Panc1 (cell line): ENCODE results near the gene GALNTL6. TPM values are rescaled to one million over a fixed set of nuclear protein-coding genes. Genes with fewer than 3 reads are reported as not detected.

Experiments used
- ATAC-seq: fragments of 200-7000 bp; cut with Tn5 transposase; 2 replicates; pipeline ENCODE4 v1.9.1; 2020; ENCODE audit warnings: mild to moderate bottlenecking, moderate library complexity
- BruUV-seq: library from RNA; stranded (reverse); fragments of 400-500 nt; replicated peaks from 2 replicates; lab custom pipeline; 2021; lab: Mats Ljungman, UMichigan
- CTCF ChIA-PET: fragments of 300-600 bp; sonication (Branson Sonifier 250); formaldehyde crosslinking; loops from one replicate; lab custom pipeline; 2022; ENCODE audit warnings: antibody characterized with exemption; lab: Charles Lee
- POLR2A ChIA-PET: fragments of 300-600 bp; sonication (Branson Sonifier 250); formaldehyde crosslinking; loops from one replicate; lab custom pipeline; 2022; ENCODE audit warnings: antibody characterized with exemption; lab: Charles Lee
- DNase-seq: peaks from one replicate; pipeline ENCODE4 v3.0.0-alpha.2; 2010; ENCODE audit warnings: low read depth, low spot score
- H3K27ac ChIP-seq: 2 replicates; pipeline ENCODE4 v1.5.1; 2011; ENCODE audit warnings: mild to moderate bottlenecking, low read length, inconsistent platforms
- H3K27me3 ChIP-seq: fragments of 200-500 bp; sonication (Bioruptor generic); 2 replicates; pipeline ENCODE4 v1.6.0; 2014; ENCODE audit warnings: low read length, inconsistent platforms; ENCODE audit not compliant: control insufficient read depth, insufficient read depth
- H3K36me3 ChIP-seq: fragments of 200-500 bp; sonication (Bioruptor generic); 2 replicates; pipeline ENCODE4 v1.5.1; 2014; ENCODE audit warnings: inconsistent platforms, mild to moderate bottlenecking, low read length, moderate library complexity; ENCODE audit not compliant: control insufficient read depth, insufficient read depth
- H3K4me1 ChIP-seq: 2 replicates; pipeline ENCODE4 v1.5.1; 2011; ENCODE audit warnings: inconsistent platforms, mild to moderate bottlenecking, low read length, moderate library complexity; ENCODE audit not compliant: control insufficient read depth, insufficient read depth
- H3K4me3 ChIP-seq, 2 experiments: 2 replicates each; pipeline ENCODE4 v1.5.1; 2011 to 2012; ENCODE audit warnings: low read depth in 2 of 2, low read length in 2 of 2, mild to moderate bottlenecking in 2 of 2, inconsistent platforms in 1 of 2, moderate library complexity in 1 of 2
- H3K9me3 ChIP-seq: fragments of 200-500 bp; sonication (Bioruptor generic); 2 replicates; pipeline ENCODE4 v1.5.1; 2014; ENCODE audit warnings: low read depth, mild to moderate bottlenecking, inconsistent platforms, low read length, moderate library complexity; ENCODE audit not compliant: control insufficient read depth, insufficient read depth
- SIN3A ChIP-seq: IDR thresholded peaks from 2 replicates; pipeline ENCODE4 v1.6.1; 2012; ENCODE audit warnings: low read depth, mild to moderate bottlenecking, low read length, moderate library complexity, borderline replicate concordance; ENCODE audit not compliant: insufficient read depth
- TCF7L2 ChIP-seq: IDR thresholded peaks from 2 replicates; pipeline ENCODE4 v1.6.1; 2011; ENCODE audit warnings: mild to moderate bottlenecking, low read depth, low read length, inconsistent platforms
- in situ Hi-C: cut with HindIII; loops from 2 replicates; pipeline ENCODE4 v1.10.0; 2016; ENCODE audit warnings: low sequenced_read_pairs, low pct_unique_long_range_greater_than_20kb
- intact Hi-C: fragments of 100-400 bp; cut with micrococcal nuclease; formaldehyde crosslinking; loops from one replicate; pipeline ENCODE4 v1.10.0; 2022; ENCODE audit not compliant: unreplicated experiment
- total RNA-seq: library from RNA; stranded (reverse); gene quantifications from one replicate; pipeline ENCODE4 v1.2.1, GENCODE V29; 2021; ENCODE audit not compliant: unreplicated experiment
- TF ChIP-seq, protein P1 (sequence below): fragments of 450-650 bp; IDR thresholded peaks from 2 replicates; pipeline ENCODE4 v1.5.1; 2017; ENCODE audit warnings: mild to moderate bottlenecking
- TF ChIP-seq, protein P2 (sequence below), 2 experiments: IDR thresholded peaks; 2 replicates each; pipeline ENCODE4 v1.6.1; 2011 to 2012; ENCODE audit warnings: low read depth in 2 of 2, control low read depth in 1 of 2, low read length in 1 of 2, mild to moderate bottlenecking in 1 of 2, moderate library complexity in 1 of 2; ENCODE audit not compliant: insufficient read depth in 1 of 2

The GALNTL6 gene
- total RNA-seq, 1 experiment from 2014 or later, result not detected

DNA sequence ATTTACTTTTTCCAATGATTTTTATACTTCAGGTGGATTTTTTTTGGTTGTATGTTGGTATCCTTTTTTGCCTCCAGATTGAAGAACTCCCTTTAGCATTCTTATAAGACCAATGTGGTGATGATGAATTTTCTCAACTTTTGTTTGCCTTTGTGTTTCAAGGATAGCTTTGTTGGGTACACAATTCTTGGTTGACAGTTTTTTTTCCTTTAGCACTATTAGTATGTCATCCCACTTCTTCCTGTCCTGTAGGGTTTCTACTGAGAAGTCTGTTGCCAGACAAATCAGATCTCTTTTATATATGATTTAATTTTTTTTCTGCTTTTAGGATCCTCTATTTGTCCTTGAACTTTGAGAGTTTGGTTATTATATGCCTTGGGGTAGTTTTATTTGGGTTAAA lies 892.4 kb downstream of the GALNTL6 start:
- DNase-seq (no peak), ATAC-seq (no peak)
- H3K36me3 ChIP-seq, result no peaks in the 10 kb centered on the region
- CTCF ChIA-PET, result no interaction called here
- H3K27me3 ChIP-seq, result no peaks in the 10 kb centered on the region
- TF ChIP-seq SIN3A (no peak), TCF7L2 (no peak)
- TF ChIP-seq, protein P1, sequence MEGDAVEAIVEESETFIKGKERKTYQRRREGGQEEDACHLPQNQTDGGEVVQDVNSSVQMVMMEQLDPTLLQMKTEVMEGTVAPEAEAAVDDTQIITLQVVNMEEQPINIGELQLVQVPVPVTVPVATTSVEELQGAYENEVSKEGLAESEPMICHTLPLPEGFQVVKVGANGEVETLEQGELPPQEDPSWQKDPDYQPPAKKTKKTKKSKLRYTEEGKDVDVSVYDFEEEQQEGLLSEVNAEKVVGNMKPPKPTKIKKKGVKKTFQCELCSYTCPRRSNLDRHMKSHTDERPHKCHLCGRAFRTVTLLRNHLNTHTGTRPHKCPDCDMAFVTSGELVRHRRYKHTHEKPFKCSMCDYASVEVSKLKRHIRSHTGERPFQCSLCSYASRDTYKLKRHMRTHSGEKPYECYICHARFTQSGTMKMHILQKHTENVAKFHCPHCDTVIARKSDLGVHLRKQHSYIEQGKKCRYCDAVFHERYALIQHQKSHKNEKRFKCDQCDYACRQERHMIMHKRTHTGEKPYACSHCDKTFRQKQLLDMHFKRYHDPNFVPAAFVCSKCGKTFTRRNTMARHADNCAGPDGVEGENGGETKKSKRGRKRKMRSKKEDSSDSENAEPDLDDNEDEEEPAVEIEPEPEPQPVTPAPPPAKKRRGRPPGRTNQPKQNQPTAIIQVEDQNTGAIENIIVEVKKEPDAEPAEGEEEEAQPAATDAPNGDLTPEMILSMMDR, result no peak
- TF ChIP-seq, protein P2, sequence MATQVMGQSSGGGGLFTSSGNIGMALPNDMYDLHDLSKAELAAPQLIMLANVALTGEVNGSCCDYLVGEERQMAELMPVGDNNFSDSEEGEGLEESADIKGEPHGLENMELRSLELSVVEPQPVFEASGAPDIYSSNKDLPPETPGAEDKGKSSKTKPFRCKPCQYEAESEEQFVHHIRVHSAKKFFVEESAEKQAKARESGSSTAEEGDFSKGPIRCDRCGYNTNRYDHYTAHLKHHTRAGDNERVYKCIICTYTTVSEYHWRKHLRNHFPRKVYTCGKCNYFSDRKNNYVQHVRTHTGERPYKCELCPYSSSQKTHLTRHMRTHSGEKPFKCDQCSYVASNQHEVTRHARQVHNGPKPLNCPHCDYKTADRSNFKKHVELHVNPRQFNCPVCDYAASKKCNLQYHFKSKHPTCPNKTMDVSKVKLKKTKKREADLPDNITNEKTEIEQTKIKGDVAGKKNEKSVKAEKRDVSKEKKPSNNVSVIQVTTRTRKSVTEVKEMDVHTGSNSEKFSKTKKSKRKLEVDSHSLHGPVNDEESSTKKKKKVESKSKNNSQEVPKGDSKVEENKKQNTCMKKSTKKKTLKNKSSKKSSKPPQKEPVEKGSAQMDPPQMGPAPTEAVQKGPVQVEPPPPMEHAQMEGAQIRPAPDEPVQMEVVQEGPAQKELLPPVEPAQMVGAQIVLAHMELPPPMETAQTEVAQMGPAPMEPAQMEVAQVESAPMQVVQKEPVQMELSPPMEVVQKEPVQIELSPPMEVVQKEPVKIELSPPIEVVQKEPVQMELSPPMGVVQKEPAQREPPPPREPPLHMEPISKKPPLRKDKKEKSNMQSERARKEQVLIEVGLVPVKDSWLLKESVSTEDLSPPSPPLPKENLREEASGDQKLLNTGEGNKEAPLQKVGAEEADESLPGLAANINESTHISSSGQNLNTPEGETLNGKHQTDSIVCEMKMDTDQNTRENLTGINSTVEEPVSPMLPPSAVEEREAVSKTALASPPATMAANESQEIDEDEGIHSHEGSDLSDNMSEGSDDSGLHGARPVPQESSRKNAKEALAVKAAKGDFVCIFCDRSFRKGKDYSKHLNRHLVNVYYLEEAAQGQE (IDR thresholded peaks at IDR 0.05; ENCODE audit: insufficient read depth in 1 of 2, low read depth in 2 of 2, low read length in 1 of 2), result no peak
- in situ Hi-C loops (no loop called here), intact Hi-C loops (no loop called here)
- H3K4me1 ChIP-seq, result no peaks in the 10 kb centered on the region
- H3K27ac ChIP-seq, result no peak overlapping the region
- no peak overlapping the region for H3K4me3 ChIP-seq
- no peaks in the 10 kb centered on the region for H3K9me3 ChIP-seq
- POLR2A ChIA-PET, result interaction anchor here (0.6 kb wide), 1 partner anchor 57 kb away, joined by 7 read pairs; no protein-coding TSS in a partner anchor
- no TSS peak for BruUV-seq

DNA sequence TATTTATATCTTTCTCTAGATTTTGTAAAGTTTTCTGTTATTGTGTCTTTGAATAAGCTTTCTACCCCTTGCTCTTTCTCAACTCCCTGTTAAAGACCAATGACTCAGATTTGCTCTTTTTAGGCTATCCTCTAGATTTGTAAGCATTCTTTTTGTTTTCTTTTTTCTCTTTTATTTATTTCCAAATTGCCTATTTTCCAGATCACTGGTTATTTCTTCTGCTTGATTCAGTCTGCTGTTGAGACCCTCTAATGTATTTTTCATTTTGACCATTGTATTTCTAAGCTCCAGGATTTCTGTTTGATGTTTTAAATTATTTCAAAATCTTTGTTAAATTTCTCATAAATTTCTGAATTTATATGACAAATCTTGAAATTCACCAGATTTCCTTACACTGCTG lies 892.8 kb downstream of the GALNTL6 start:
- no peak for DNase-seq
- POLR2A ChIA-PET, result no interaction called here
- H3K27me3 ChIP-seq, result no peaks in the 10 kb centered on the region
- H3K4me3 ChIP-seq, result no peak overlapping the region
- no peaks in the 10 kb centered on the region for H3K9me3 ChIP-seq
- no peaks in the 10 kb centered on the region for H3K4me1 ChIP-seq
- no peaks in the 10 kb centered on the region for H3K36me3 ChIP-seq
- no peak for ATAC-seq
- in situ Hi-C loops (no loop called here), intact Hi-C loops (no loop called here)
- TF ChIP-seq, protein P2 (IDR thresholded peaks at IDR 0.05; ENCODE audit: insufficient read depth in 1 of 2, low read depth in 2 of 2, low read length in 1 of 2), result no peak
- H3K27ac ChIP-seq, result no peak overlapping the region
- BruUV-seq, result no TSS peak
- CTCF ChIA-PET, result no interaction called here
